Natural killer cell (primary cell): Measurements from ENCODE around the gene CDH12. TPM values are rescaled to one million over a fixed set of nuclear protein-coding genes. Genes with fewer than 3 reads are reported as not detected.

ENCODE experiments used
- ATAC-seq, 3 donors: fragments of 150-1000 bp in 2 of 3; fragments of 200-7000 bp in 1 of 3; cut with Tn5 transposase; 1 replicate in 1 of 3; 2 replicates in 2 of 3; pipeline ENCODE4 v1.10.0; 2021; ENCODE audit warnings: mild to moderate bottlenecking in 2 of 3, moderate library complexity in 2 of 3
- DNase-seq, 2 donors: peaks; one replicate each; pipeline versions ENCODE4 v3.0.0 to v3.0.0-alpha.2; 2013 to 2021; ENCODE audit warnings: mixed read lengths in 1 of 2
- H3K27ac ChIP-seq: one replicate; pipeline ENCODE4 v1.5.1; 2013; ENCODE audit warnings: mild to moderate bottlenecking, low read length
- H3K27me3 ChIP-seq: one replicate; pipeline ENCODE4 v1.6.1; 2013; ENCODE audit warnings: low read length; ENCODE audit not compliant: control insufficient read depth, insufficient read depth
- H3K36me3 ChIP-seq: one replicate; pipeline ENCODE4 v1.6.1; 2013; ENCODE audit warnings: low read length; ENCODE audit not compliant: control insufficient read depth, insufficient read depth
- H3K4me1 ChIP-seq: one replicate; pipeline ENCODE4 v1.6.1; 2013; ENCODE audit warnings: low read length; ENCODE audit not compliant: control insufficient read depth, insufficient read depth
- H3K4me3 ChIP-seq: one replicate; pipeline ENCODE4 v1.5.1; 2013; ENCODE audit warnings: low read length
- H3K9me3 ChIP-seq: one replicate; pipeline ENCODE4 v1.6.1; 2013; ENCODE audit warnings: low read length; ENCODE audit not compliant: control insufficient read depth, insufficient read depth
- H3K27ac Mint-ChIP-seq, 2 donors: one replicate each; pipeline ENCODE4 v1.8.0; 2022; ENCODE audit warnings: mild to moderate bottlenecking in 2 of 2, mixed read lengths in 2 of 2, moderate library complexity in 1 of 2
- H3K27me3 Mint-ChIP-seq, 2 donors: one replicate each; pipeline ENCODE4 v1.8.0; 2022; ENCODE audit warnings: low read depth in 2 of 2, mixed read lengths in 2 of 2
- H3K36me3 Mint-ChIP-seq: one replicate; pipeline ENCODE4 v1.8.0; 2022; ENCODE audit warnings: mixed read lengths
- H3K4me1 Mint-ChIP-seq, 2 donors: one replicate each; pipeline ENCODE4 v1.8.0; 2022; ENCODE audit warnings: mixed read lengths in 2 of 2
- H3K4me3 Mint-ChIP-seq: one replicate; pipeline ENCODE4 v1.8.0; 2022; ENCODE audit warnings: mild to moderate bottlenecking, moderate library complexity, mixed read lengths
- H3K9me3 Mint-ChIP-seq, 2 donors: one replicate each; pipeline ENCODE4 v1.8.0; 2022; ENCODE audit warnings: mixed read lengths in 2 of 2
- WGBS: methylation state at CpG from one replicate; pipeline ENCODE4 v1.1.7; 2013; ENCODE audit warnings: missing lambda C conversion rate; ENCODE audit not compliant: insufficient coverage; 5-methylcytosine and 5-hydroxymethylcytosine counted together
- intact Hi-C: fragments of 100-400 bp; cut with micrococcal nuclease; formaldehyde crosslinking; loops from one replicate; pipeline ENCODE4 v1.14.2; 2022
- total RNA-seq, 4 donors: library from RNA; stranded (reverse); fragments of 120-200 nt in 1 of 4; gene quantifications; one replicate each; pipeline versions ENCODE4 v1.2.3 to v1.2.4, GENCODE V29; 2013 to 2022
- TF ChIP-seq, protein P1 (sequence below): fragments of 200-600 bp; IDR thresholded peaks from one replicate; pipeline ENCODE4 v1.8.0; 2022; ENCODE audit warnings: antibody characterized with exemption

Gene CDH12
- total RNA-seq, 3 donors from 2014 or later (not counting 1 experiment from before 2014, with no cell fraction given): not detected

DNA sequence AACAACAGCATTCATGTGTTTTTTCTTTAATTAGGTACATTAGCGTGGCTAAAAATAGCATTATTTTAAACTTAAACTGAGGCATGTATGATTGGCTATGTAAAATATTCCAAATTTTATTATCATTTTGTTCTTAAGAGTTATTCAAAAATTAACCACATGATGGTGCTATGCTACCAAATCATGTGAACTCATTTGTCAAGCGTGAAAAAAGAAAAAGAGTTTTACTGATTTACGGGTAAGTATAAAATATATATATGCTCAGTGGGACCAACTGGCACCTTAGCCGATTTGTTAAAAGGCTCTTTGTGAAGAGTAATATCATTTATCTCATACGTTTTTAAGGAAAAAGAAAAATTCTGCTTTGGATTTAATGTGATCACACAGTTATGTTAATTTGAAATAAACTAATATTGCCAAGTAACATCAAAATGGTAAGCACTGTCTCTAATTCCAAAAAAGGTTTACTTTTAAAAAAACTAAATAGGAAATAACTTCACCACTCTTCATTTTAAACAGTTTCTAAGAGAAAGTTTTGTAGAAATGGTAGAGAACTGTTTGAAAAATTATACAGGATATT is 1042.3 kb downstream of the CDH12 start:
- Histone ChIP-seq H3K36me3 (no peaks in the 10 kb centered on the region), H3K4me1 (no peaks in the 10 kb centered on the region), H3K27me3 (no peaks in the 10 kb centered on the region), H3K4me3 (no peak overlapping the region), H3K9me3 (no peaks in the 10 kb centered on the region), H3K27ac (no peak overlapping the region)
- Mint-ChIP-seq H3K27ac (no peak overlapping the region), H3K9me3 (peaks cover 4 to 10% of the 10 kb centered on the region in 2 donors), H3K36me3 (no peaks in the 10 kb centered on the region), H3K4me3 (no peak overlapping the region), H3K27me3 (no peaks in the 10 kb centered on the region), H3K4me1 (peaks cover 0 to 5% of the 10 kb centered on the region in 2 donors)
- no peak for DNase-seq
- TF ChIP-seq, protein P1, sequence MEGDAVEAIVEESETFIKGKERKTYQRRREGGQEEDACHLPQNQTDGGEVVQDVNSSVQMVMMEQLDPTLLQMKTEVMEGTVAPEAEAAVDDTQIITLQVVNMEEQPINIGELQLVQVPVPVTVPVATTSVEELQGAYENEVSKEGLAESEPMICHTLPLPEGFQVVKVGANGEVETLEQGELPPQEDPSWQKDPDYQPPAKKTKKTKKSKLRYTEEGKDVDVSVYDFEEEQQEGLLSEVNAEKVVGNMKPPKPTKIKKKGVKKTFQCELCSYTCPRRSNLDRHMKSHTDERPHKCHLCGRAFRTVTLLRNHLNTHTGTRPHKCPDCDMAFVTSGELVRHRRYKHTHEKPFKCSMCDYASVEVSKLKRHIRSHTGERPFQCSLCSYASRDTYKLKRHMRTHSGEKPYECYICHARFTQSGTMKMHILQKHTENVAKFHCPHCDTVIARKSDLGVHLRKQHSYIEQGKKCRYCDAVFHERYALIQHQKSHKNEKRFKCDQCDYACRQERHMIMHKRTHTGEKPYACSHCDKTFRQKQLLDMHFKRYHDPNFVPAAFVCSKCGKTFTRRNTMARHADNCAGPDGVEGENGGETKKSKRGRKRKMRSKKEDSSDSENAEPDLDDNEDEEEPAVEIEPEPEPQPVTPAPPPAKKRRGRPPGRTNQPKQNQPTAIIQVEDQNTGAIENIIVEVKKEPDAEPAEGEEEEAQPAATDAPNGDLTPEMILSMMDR: no peak
- WGBS: 23% methylated on average over 3 of the region's 5 CpGs
- intact Hi-C loops: no loop called here
- no peak for ATAC-seq

GRCh38 chr5:21809611-21810010 is 1043.5 kb downstream of the CDH12 start:
- TF ChIP-seq, protein P1: no peak
- Histone ChIP-seq H3K9me3 (no peaks in the 10 kb centered on the region), H3K27me3 (no peaks in the 10 kb centered on the region), H3K4me1 (no peaks in the 10 kb centered on the region), H3K36me3 (no peaks in the 10 kb centered on the region), H3K4me3 (no peak overlapping the region), H3K27ac (no peak overlapping the region)
- H3K4me1 Mint-ChIP-seq: peaks cover 0 to 5% of the 10 kb centered on the region in 2 donors
- DNase-seq: no peak
- WGBS: no CpG with 5 or more reads among the region's 2 CpGs
- H3K27me3 Mint-ChIP-seq: no peaks in the 10 kb centered on the region
- peaks cover 3 to 6% of the 10 kb centered on the region in 2 donors for H3K9me3 Mint-ChIP-seq
- no peak overlapping the region for H3K4me3 Mint-ChIP-seq
- no peak overlapping the region for H3K27ac Mint-ChIP-seq
- intact Hi-C loops: no loop called here
- no peaks in the 10 kb centered on the region for H3K36me3 Mint-ChIP-seq
- ATAC-seq: no peak

DNA sequence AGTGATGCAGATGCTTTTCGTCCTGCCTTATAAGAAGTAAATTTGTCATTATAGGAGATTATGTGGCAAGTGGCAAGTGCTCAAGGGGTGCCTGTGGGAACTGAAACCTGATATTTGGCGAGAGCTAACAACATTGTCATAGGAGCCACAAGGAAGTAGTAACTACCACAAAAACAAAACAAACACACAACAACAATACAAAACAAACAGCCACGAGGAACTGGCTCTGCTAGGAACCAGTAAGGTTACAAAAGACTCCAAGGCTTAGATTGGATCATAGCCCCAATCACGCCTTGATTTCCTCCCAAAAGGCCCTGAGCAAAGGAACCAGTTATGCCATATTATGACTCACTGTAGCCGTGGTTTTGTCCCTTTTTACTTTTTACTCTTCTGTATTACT is 1045.2 kb downstream of the CDH12 start:
- WGBS: 54% methylated on average over 5 of the region's 5 CpGs
- intact Hi-C loops: no loop called here
- H3K4me1 Mint-ChIP-seq: peaks cover 0 to 5% of the 10 kb centered on the region in 2 donors

More for the DNA sequence above, 1045.2 kb downstream of the CDH12 start:
- Histone ChIP-seq H3K36me3 (no peaks in the 10 kb centered on the region), H3K4me1 (no peaks in the 10 kb centered on the region), H3K9me3 (no peaks in the 10 kb centered on the region), H3K4me3 (no peak overlapping the region), H3K27ac (no peak overlapping the region), H3K27me3 (no peaks in the 10 kb centered on the region)
- ATAC-seq (no peak), DNase-seq (no peak)
- Mint-ChIP-seq H3K27me3 (no peaks in the 10 kb centered on the region), H3K4me3 (no peak overlapping the region), H3K36me3 (no peaks in the 10 kb centered on the region), H3K27ac (no peak overlapping the region), H3K9me3 (peaks cover 4 to 6% of the 10 kb centered on the region in 2 donors)
- TF ChIP-seq, protein P1: no peak
